HEK293T (cell line): ENCODE results near the gene VWA3B.

Source experiments
- CTCF ChIA-PET: fragments of 350-600 bp; formaldehyde crosslinking; extraction: SDS; loops from one replicate; lab custom pipeline; 2021; ENCODE audit warnings: antibody characterized with exemption, inconsistent platforms; lab: Yijun Ruan, JAX
- POLR2A ChIA-PET: fragments of 350-600 bp; formaldehyde crosslinking; extraction: SDS; loops from one replicate; lab custom pipeline; 2020; ENCODE audit warnings: antibody characterized with exemption, inconsistent platforms; lab: Yijun Ruan, JAX
- DNase-seq: peaks from one replicate; pipeline ENCODE4 v3.0.0; 2012; ENCODE audit warnings: mixed read lengths; ENCODE audit errors: extremely low spot score
- ARNT ChIP-seq: fragments of 450-650 bp; IDR thresholded peaks from 2 replicates; pipeline ENCODE4 v1.6.1; 2017; ENCODE audit warnings: mild to moderate bottlenecking
- BHLHE40 ChIP-seq: fragments of 450-650 bp; IDR thresholded peaks from 2 replicates; pipeline ENCODE4 v1.6.1; 2016; ENCODE audit warnings: mild to moderate bottlenecking, moderate library complexity, borderline replicate concordance
- CTBP1 ChIP-seq: fragments of 450-650 bp; IDR thresholded peaks from 2 replicates; pipeline ENCODE4 v1.6.1; 2016; ENCODE audit warnings: borderline replicate concordance
- ELF4 ChIP-seq: fragments of 450-650 bp; IDR thresholded peaks from 2 replicates; pipeline ENCODE4 v1.6.1; 2017; ENCODE audit warnings: antibody characterized with exemption
- FOXA1 ChIP-seq: fragments of 450-650 bp; IDR thresholded peaks from 2 replicates; pipeline ENCODE4 v1.6.1; 2016; ENCODE audit warnings: mild to moderate bottlenecking
- FOXK2 ChIP-seq: fragments of 450-650 bp; IDR thresholded peaks from 2 replicates; pipeline ENCODE4 v1.6.1; 2016; ENCODE audit warnings: mild to moderate bottlenecking
- FOXM1 ChIP-seq: fragments of 450-650 bp; IDR thresholded peaks from 2 replicates; pipeline ENCODE4 v1.6.1; 2017; ENCODE audit warnings: mild to moderate bottlenecking, borderline replicate concordance
- HDGF ChIP-seq: fragments of 450-650 bp; IDR thresholded peaks from 2 replicates; pipeline ENCODE4 v1.6.1; 2017; ENCODE audit warnings: antibody characterized with exemption, borderline replicate concordance
- L3MBTL2 ChIP-seq: fragments of 450-650 bp; conservative IDR thresholded peaks from 2 replicates; pipeline ENCODE4 v1.6.1; 2016; ENCODE audit warnings: mild to moderate bottlenecking
- LEF1 ChIP-seq: fragments of 450-650 bp; IDR thresholded peaks from 2 replicates; pipeline ENCODE4 v1.6.1; 2017; ENCODE audit warnings: mild to moderate bottlenecking, borderline replicate concordance
- NFRKB ChIP-seq: fragments of 450-650 bp; IDR thresholded peaks from 2 replicates; pipeline ENCODE4 v1.6.1; 2016; ENCODE audit warnings: mild to moderate bottlenecking, moderate library complexity
- PKNOX1 ChIP-seq: fragments of 450-650 bp; IDR thresholded peaks from 2 replicates; pipeline ENCODE4 v1.6.1; 2016
- SP1 ChIP-seq: fragments of 450-650 bp; IDR thresholded peaks from 2 replicates; pipeline ENCODE4 v1.6.1; 2017
- SUZ12 ChIP-seq: fragments of 450-650 bp; IDR thresholded peaks from 2 replicates; pipeline ENCODE4 v1.6.1; 2016; ENCODE audit warnings: mild to moderate bottlenecking
- TARDBP ChIP-seq: fragments of 450-650 bp; IDR thresholded peaks from 2 replicates; pipeline ENCODE4 v1.6.1; 2016
- ZNF384 ChIP-seq: fragments of 450-650 bp; IDR thresholded peaks from 2 replicates; pipeline ENCODE4 v1.6.1; 2016

Gene VWA3B

GRCh38 chr2:98110741-98111140, 23.8 kb downstream of the VWA3B start:
- no peak for TF ChIP-seq TARDBP
- TF ChIP-seq CTBP1 = no peak
- no peak for TF ChIP-seq L3MBTL2
- no peak for TF ChIP-seq BHLHE40
- TF ChIP-seq NFRKB = no peak
- TF ChIP-seq FOXK2 = no peak
- no peak for TF ChIP-seq ELF4
- no peak for TF ChIP-seq ARNT
- TF ChIP-seq ZNF384 = no peak
- no peak for TF ChIP-seq FOXM1
- TF ChIP-seq FOXA1 = no peak
- no peak for TF ChIP-seq SUZ12
- TF ChIP-seq PKNOX1 = no peak
- TF ChIP-seq HDGF = no peak
- no peak for TF ChIP-seq SP1
- TF ChIP-seq LEF1 = no peak
- CTCF ChIA-PET = no interaction called here
- no peak for DNase-seq
- POLR2A ChIA-PET = no interaction called here

GRCh38 chr2:98114643-98115330, 27.8 kb downstream of the VWA3B start:
- TF ChIP-seq NFRKB = no peak
- TF ChIP-seq SP1 = no peak
- TF ChIP-seq FOXK2 = no peak
- TF ChIP-seq ELF4 = no peak
- no peak for TF ChIP-seq LEF1
- POLR2A ChIA-PET = no interaction called here
- CTCF ChIA-PET = no interaction called here
- DNase-seq = no peak

- ChIA-PET CTCF (interaction anchor here (0.6 to 0.7 kb wide), 2 partner anchors 149 to 1276 kb away, joined by 3 read pairs; no protein-coding TSS in a partner anchor), POLR2A (no interaction called here)
- TF ChIP-seq FOXM1 (no peak), SP1 (no peak), PKNOX1 (no peak), ARNT (no peak), BHLHE40 (no peak), ZNF384 (no peak), CTBP1 (no peak), ELF4 (no peak), HDGF (no peak), TARDBP (no peak), FOXA1 (no peak), SUZ12 (no peak), FOXK2 (no peak), NFRKB (no peak), LEF1 (no peak), L3MBTL2 (no peak)
- DNase-seq = no peak
Observed at GRCh38 chr2:98118161-98118560, 31.2 kb downstream of the VWA3B start.

GRCh38 chr2:98118852-98119251, 31.9 kb downstream of the VWA3B start:
- TF ChIP-seq FOXM1 (no peak), ZNF384 (no peak), LEF1 (no peak), NFRKB (no peak)
- POLR2A ChIA-PET = no interaction called here
- no peak for DNase-seq
- CTCF ChIA-PET = no interaction called here

GRCh38 chr2:98121149-98121548, 34.2 kb downstream of the VWA3B start:
- POLR2A ChIA-PET = interaction anchor here (1.1 kb wide), 1 partner anchor 125 kb away, joined by 3 read pairs; the partner anchor contains the start of gene TMEM131
- CTCF ChIA-PET = no interaction called here
- TF ChIP-seq CTBP1 (no peak), SUZ12 (no peak), PKNOX1 (no peak), FOXA1 (no peak), TARDBP (no peak), ELF4 (no peak), ARNT (no peak), FOXK2 (no peak), SP1 (no peak), LEF1 (no peak), L3MBTL2 (no peak), HDGF (no peak), FOXM1 (no peak), BHLHE40 (no peak), NFRKB (no peak)
- no peak for DNase-seq

GRCh38 chr2:98122524-98122923, 35.6 kb downstream of the VWA3B start:
- ChIA-PET POLR2A (no interaction called here), CTCF (no interaction called here)
- TF ChIP-seq LEF1 = no peak
- TF ChIP-seq ARNT = no peak
- no peak for TF ChIP-seq SP1
- TF ChIP-seq CTBP1 = no peak
- no peak for TF ChIP-seq TARDBP
- no peak for TF ChIP-seq ELF4
- TF ChIP-seq BHLHE40 = no peak
- no peak for TF ChIP-seq NFRKB
- no peak for TF ChIP-seq ZNF384
- no peak for TF ChIP-seq PKNOX1
- no peak for TF ChIP-seq FOXA1
- TF ChIP-seq HDGF = no peak
- TF ChIP-seq SUZ12 = no peak
- no peak for TF ChIP-seq FOXM1
- no peak for TF ChIP-seq FOXK2
- no peak for DNase-seq
